ENCODE measurements around the gene PDE1C.

PDE1C gene

GRCh38 chr7:31986878-31987518 lies 83.2 kb downstream of the PDE1C start:
- DNase-seq, result no peak

- no peak for DNase-seq
Measured at GRCh38 chr7:31982962-31983361, 87.2 kb downstream of the PDE1C start.

- no peak for DNase-seq
Measured at GRCh38 chr7:31981874-31982390, 88.3 kb downstream of the PDE1C start.

- DNase-seq, result no peak
Measured at GRCh38 chr7:31979690-31980330, 90.4 kb downstream of the PDE1C start.

- DNase-seq, result no peak
Measured at GRCh38 chr7:31975546-31975945, 94.7 kb downstream of the PDE1C start.

- no peak for DNase-seq
Measured at GRCh38 chr7:31974351-31974750, 95.9 kb downstream of the PDE1C start.

GRCh38 chr7:31971049-31971667 lies 99.0 kb downstream of the PDE1C start:
- DNase-seq, result no peak

GRCh38 chr7:31970501-31970900 lies 99.7 kb downstream of the PDE1C start:
- DNase-seq, result no peak

- no peak for DNase-seq
Measured at GRCh38 chr7:31963569-31964175, 106.5 kb downstream of the PDE1C start.

- DNase-seq, result no peak
Measured at GRCh38 chr7:31962246-31962645, 108.0 kb downstream of the PDE1C start.

GRCh38 chr7:31958226-31958625 lies 112.0 kb downstream of the PDE1C start:
- DNase-seq, result no peak

- no peak for DNase-seq
Measured at GRCh38 chr7:31957756-31958155, 112.5 kb downstream of the PDE1C start.

GRCh38 chr7:31957090-31957720 lies 113.0 kb downstream of the PDE1C start:
- DNase-seq, result no peak

GRCh38 chr7:31955641-31956040 lies 114.6 kb downstream of the PDE1C start:
- DNase-seq, result no peak

GRCh38 chr7:31955021-31955420 lies 115.2 kb downstream of the PDE1C start:
- DNase-seq, result no peak

- DNase-seq, result no peak
Measured at GRCh38 chr7:31954500-31954899, 115.7 kb downstream of the PDE1C start.

- DNase-seq, result no peak
Measured at GRCh38 chr7:31953432-31953831, 116.8 kb downstream of the PDE1C start.

GRCh38 chr7:31950091-31950755 lies 120.0 kb downstream of the PDE1C start:
- no peak for DNase-seq

- DNase-seq, result no peak
Measured at GRCh38 chr7:31948029-31948428, 122.2 kb downstream of the PDE1C start.

- DNase-seq, result no peak
Measured at GRCh38 chr7:31940167-31940566, 130.0 kb downstream of the PDE1C start.

- no peak for DNase-seq
Measured at GRCh38 chr7:31939076-31939475, 131.1 kb downstream of the PDE1C start.

GRCh38 chr7:31938650-31939049 lies 131.6 kb downstream of the PDE1C start:
- no peak for DNase-seq

- no peak for DNase-seq
Measured at GRCh38 chr7:31937982-31938381, 132.2 kb downstream of the PDE1C start.
